Esophagus muscularis mucosa (tissue), 4 donors: Measurements from ENCODE around the gene RNF14.

Experiments used
- CTCF ChIP-seq, 3 experiments: fragments of 200-600 bp in 2 of 3; fragments of 450-650 bp in 1 of 3; sonication (generic) in 2 of 3; IDR thresholded peaks; one replicate each; pipeline ENCODE4 v1.5.1; 2017 to 2019; ENCODE audit warnings: antibody characterized with exemption in 3 of 3, mild to moderate bottlenecking in 2 of 3, moderate library complexity in 1 of 3
- EP300 ChIP-seq: sonication (generic); formaldehyde crosslinking; IDR thresholded peaks from one replicate; pipeline ENCODE4 v1.6.1; 2017; ENCODE audit warnings: antibody characterized with exemption
- POLR2A ChIP-seq: fragments of 450-650 bp; IDR thresholded peaks from one replicate; pipeline ENCODE4 v1.6.1; 2017; ENCODE audit warnings: antibody characterized with exemption, moderate library complexity, mild to moderate bottlenecking, low read depth
- POLR2AphosphoS5 ChIP-seq, 2 donors: sonication (generic); formaldehyde crosslinking; IDR thresholded peaks; one replicate each; pipeline ENCODE4 v1.6.1; 2017; ENCODE audit warnings: antibody characterized with exemption in 2 of 2

GRCh38 chr5:141951332-141951781 is 17.5 kb upstream of the RNF14 start:
- TF ChIP-seq CTCF (IDR thresholded peaks at IDR 0.05) (peak in 1 of 3 experiments; percentile 23), POLR2AphosphoS5 (IDR thresholded peaks at IDR 0.05) (peak in 1 of 2 donors; percentile 21), POLR2A (no peak), EP300 (no peak)
